ENCODE measurements around the gene SLCO1C1. TPM values are rescaled to one million over a fixed set of nuclear protein-coding genes. Genes with fewer than 3 reads are reported as not detected.
"Not testable (repeated sequence)": the region's sequence is repeated elsewhere in the genome, so short reads cannot be mapped to it uniquely, and the experiment has no call there.

The SLCO1C1 gene
- total RNA-seq, 4 donors from 2014 or later, result 4.6 to 7.1 (median 6.1) TPM; not detected in 1

DNA sequence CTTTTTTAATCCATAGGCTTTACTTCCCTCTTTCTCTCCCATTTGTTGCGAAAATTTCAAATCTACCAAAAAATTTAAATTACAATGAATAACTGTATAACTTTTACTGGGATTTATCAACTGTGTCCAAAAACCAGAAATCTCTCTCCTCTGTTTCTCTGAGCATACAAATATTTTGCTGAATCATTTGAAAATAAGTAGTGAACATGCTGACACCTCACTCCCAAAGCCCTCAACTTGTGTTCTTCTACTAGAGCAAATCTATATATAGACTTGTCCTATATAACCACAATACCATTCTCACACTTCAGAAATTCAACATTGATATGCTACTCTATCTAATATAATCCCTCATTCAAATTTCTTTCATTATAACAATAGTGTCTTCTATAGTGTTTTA, 53.1 kb downstream of the SLCO1C1 start:
- WGBS, 2 donors, result 93 to 99% methylated on average over 1 of the region's 1 CpG

DNA sequence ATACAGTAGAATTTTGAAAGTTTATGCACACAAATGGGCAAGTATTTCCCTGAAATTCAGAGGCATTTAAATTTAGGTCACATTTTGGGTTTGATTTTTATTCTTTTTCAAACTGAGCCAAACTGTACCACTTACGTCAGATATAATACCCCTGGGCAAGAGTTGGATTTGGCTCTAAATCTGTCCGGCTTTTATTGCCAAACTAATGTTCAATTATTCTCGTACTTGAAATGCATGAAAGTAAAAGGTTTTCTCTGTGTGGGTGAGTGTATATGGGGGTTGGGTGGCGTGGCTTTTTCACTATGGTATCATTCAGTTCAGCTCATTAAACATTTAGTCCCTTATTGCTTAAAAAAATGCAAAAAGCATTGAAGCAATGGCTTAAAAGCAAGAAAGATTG, 55.9 kb downstream of the SLCO1C1 start:
- Histone ChIP-seq H3K4me1 (no peaks in the 10 kb centered on the region), H3K36me3 (no peaks in the 10 kb centered on the region), H3K27ac (no peak overlapping the region), H3K4me3 (no peak overlapping the region), H3K9me3 (no peaks in the 10 kb centered on the region), H3K27me3 (no peaks in the 10 kb centered on the region)
- DNase-seq (ENCODE audit: low spot score in 2 of 2), result no peak
- TF ChIP-seq CTCF (IDR thresholded peaks at IDR 0.05) (no peak), POLR2A (IDR thresholded peaks at IDR 0.05) (no peak), EP300 (IDR thresholded peaks at IDR 0.05) (no peak)
- WGBS, 2 donors, result 41 to 61% methylated on average over 4 of the region's 4 CpGs

More for the DNA sequence above, 53.1 kb downstream of the SLCO1C1 start:
- Histone ChIP-seq H3K4me1 (no peaks in the 10 kb centered on the region), H3K36me3 (no peaks in the 10 kb centered on the region), H3K27ac (no peak overlapping the region), H3K4me3 (no peak overlapping the region), H3K9me3 (no peaks in the 10 kb centered on the region), H3K27me3 (no peaks in the 10 kb centered on the region)
- DNase-seq (ENCODE audit: low spot score in 2 of 2), result no peak
- TF ChIP-seq CTCF (IDR thresholded peaks at IDR 0.05), result no peak

- Histone ChIP-seq H3K4me3 (no peak overlapping the region), H3K27me3 (no peaks in the 10 kb centered on the region), H3K36me3 (no peaks in the 10 kb centered on the region), H3K4me1 (no peaks in the 10 kb centered on the region), H3K27ac (no peak overlapping the region), H3K9me3 (peaks cover 0 to 9% (median 0%) of the 10 kb centered on the region in 4 donors)
- DNase-seq (ENCODE audit: low spot score in 2 of 2), result no peak
- 68 to 90% methylated on average over 13 to 19 of the region's 20 CpGs for WGBS, 2 donors
- TF ChIP-seq EP300 (IDR thresholded peaks at IDR 0.05) (no peak), POLR2A (IDR thresholded peaks at IDR 0.05) (no peak), CTCF (IDR thresholded peaks at IDR 0.05) (no peak)
Observed at GRCh38 chr12:20777420-20777819, 82.3 kb downstream of the SLCO1C1 start.

DNA sequence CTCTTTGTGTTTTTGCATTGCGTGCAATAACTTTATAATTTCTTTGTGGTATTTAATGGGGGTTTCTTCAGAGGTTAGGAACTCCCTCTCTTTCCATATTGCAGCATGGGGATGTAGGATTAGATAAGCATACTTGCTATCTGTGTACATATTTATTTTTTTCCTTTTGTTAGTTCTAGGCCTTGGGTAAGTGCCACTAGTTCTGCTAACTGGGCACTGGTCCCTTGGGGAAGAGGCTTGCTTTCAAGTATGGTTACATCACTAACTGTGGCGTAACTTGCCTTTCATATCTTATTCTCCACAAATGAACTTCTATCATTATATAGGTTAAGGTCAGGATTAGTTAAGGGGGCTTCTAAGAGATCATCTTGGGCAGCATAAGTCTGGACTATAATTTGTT, 83.8 kb downstream of the SLCO1C1 start:
- Histone ChIP-seq H3K27ac (no peak overlapping the region), H3K4me1 (no peaks in the 10 kb centered on the region), H3K36me3 (no peaks in the 10 kb centered on the region), H3K4me3 (no peak overlapping the region), H3K27me3 (no peaks in the 10 kb centered on the region), H3K9me3 (peaks cover 0 to 9% (median 0%) of the 10 kb centered on the region in 4 donors)
- 83 to 86% methylated on average over 2 of the region's 2 CpGs for WGBS, 2 donors
- no peak for DNase-seq (ENCODE audit: low spot score in 2 of 2)
- TF ChIP-seq CTCF (IDR thresholded peaks at IDR 0.05), result no peak
- TF ChIP-seq EP300 (IDR thresholded peaks at IDR 0.05), result no peak
- TF ChIP-seq POLR2A (IDR thresholded peaks at IDR 0.05), result no peak

- H3K27me3 ChIP-seq; H3K4me3 ChIP-seq; DNase-seq (ENCODE audit: low spot score in 2 of 2); H3K9me3 ChIP-seq; H3K36me3 ChIP-seq; H3K27ac ChIP-seq; H3K4me1 ChIP-seq: not testable (repeated sequence)
- 72 to 80% methylated on average over 3 of the region's 3 CpGs for WGBS, 2 donors
Observed at GRCh38 chr12:20779971-20780370, 84.8 kb downstream of the SLCO1C1 start.

DNA sequence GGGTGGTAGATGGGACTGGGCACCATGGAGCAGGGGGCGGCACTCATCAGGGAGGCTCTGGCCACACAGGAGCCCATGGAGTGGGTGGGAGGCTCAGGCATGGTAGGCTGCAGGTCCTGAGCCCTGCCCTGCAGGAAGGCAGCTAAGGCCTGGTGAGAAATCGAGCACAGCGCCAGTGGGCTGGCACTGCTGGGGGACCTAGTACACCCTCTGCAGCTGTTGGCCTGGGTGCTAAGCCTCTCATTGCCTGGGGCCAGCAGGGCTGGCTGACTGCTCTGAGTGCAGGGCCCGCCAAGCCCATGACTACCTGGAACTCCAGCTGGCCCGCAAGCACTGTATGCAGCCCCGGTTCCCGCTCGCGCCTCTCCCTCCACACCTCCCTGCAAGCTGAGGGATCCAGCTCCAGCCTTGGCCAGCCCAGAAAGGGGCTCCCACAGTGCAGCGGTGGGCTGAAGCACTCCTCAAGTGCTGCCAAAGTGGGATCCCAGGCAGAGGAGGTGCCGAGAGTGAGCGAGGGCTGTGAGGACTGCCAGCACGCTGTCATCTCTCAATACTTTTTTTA, 88.7 kb downstream of the SLCO1C1 start:
- not testable (repeated sequence) for DNase-seq (ENCODE audit: low spot score in 2 of 2)
- WGBS, 2 donors, result 97 to 98% methylated on average over 11 of the region's 13 CpGs

More for the DNA sequence above, 88.7 kb downstream of the SLCO1C1 start:
- H3K27me3 ChIP-seq, H3K27ac ChIP-seq, H3K4me3 ChIP-seq, H3K4me1 ChIP-seq, H3K9me3 ChIP-seq, H3K36me3 ChIP-seq: not testable (repeated sequence)
